NCI-H345 (cell line): ENCODE data around the gene GALNT2.
A peak's percentile ranks its signal among the peaks of the same experiment; 100 is the strongest.

Experiments
- DNase-seq: peaks from one replicate; lab custom pipeline; 2025; lab: John Stamatoyannopoulos, UW

Gene GALNT2

GRCh38 chr1:230066466-230067404 is at the start of gene GALNT2:
TSS of gene GALNT2 (plus strand) at chr1:230067238. CDS start at chr1:230067281, 43 bp downstream.
- peak; percentile 89 for DNase-seq

- no peak for DNase-seq
Measured at GRCh38 chr1:230020451-230020850, 46.6 kb upstream of the GALNT2 start.

GRCh38 chr1:230022666-230023380 is 44.2 kb upstream of the GALNT2 start:
- DNase-seq: no peak

- no peak for DNase-seq
Measured at GRCh38 chr1:230025686-230026085, 41.4 kb upstream of the GALNT2 start.

GRCh38 chr1:230026139-230026538 is 40.9 kb upstream of the GALNT2 start:
- DNase-seq: no peak

GRCh38 chr1:230026572-230026971 is 40.5 kb upstream of the GALNT2 start:
- DNase-seq: no peak

GRCh38 chr1:230028602-230029223 is 38.3 kb upstream of the GALNT2 start:
- no peak for DNase-seq

GRCh38 chr1:230029244-230029941 is 37.6 kb upstream of the GALNT2 start:
- no peak for DNase-seq

GRCh38 chr1:230030122-230030821 is 36.8 kb upstream of the GALNT2 start:
- DNase-seq: no peak

GRCh38 chr1:230031131-230031530 is 35.9 kb upstream of the GALNT2 start:
- no peak for DNase-seq

- DNase-seq: no peak
Measured at GRCh38 chr1:230032516-230033281, 34.3 kb upstream of the GALNT2 start.

- DNase-seq: no peak
Measured at GRCh38 chr1:230037261-230037660, 29.8 kb upstream of the GALNT2 start.

GRCh38 chr1:230040440-230040839 is 26.6 kb upstream of the GALNT2 start:
- no peak for DNase-seq

GRCh38 chr1:230043081-230043480 is 24.0 kb upstream of the GALNT2 start:
- DNase-seq: no peak

GRCh38 chr1:230044729-230045128 is 22.3 kb upstream of the GALNT2 start:
- DNase-seq: no peak

GRCh38 chr1:230047114-230047865 is 19.7 kb upstream of the GALNT2 start:
- DNase-seq: no peak

GRCh38 chr1:230048322-230048721 is 18.7 kb upstream of the GALNT2 start:
- no peak for DNase-seq

GRCh38 chr1:230048922-230049321 is 18.1 kb upstream of the GALNT2 start:
- DNase-seq: no peak

GRCh38 chr1:230049731-230050130 is 17.3 kb upstream of the GALNT2 start:
- peak; percentile 68 for DNase-seq
